ENCODE results near the gene PLCD3.
A peak's percentile ranks its signal among the peaks of the same experiment; 100 is the strongest.

Gene PLCD3

DNA sequence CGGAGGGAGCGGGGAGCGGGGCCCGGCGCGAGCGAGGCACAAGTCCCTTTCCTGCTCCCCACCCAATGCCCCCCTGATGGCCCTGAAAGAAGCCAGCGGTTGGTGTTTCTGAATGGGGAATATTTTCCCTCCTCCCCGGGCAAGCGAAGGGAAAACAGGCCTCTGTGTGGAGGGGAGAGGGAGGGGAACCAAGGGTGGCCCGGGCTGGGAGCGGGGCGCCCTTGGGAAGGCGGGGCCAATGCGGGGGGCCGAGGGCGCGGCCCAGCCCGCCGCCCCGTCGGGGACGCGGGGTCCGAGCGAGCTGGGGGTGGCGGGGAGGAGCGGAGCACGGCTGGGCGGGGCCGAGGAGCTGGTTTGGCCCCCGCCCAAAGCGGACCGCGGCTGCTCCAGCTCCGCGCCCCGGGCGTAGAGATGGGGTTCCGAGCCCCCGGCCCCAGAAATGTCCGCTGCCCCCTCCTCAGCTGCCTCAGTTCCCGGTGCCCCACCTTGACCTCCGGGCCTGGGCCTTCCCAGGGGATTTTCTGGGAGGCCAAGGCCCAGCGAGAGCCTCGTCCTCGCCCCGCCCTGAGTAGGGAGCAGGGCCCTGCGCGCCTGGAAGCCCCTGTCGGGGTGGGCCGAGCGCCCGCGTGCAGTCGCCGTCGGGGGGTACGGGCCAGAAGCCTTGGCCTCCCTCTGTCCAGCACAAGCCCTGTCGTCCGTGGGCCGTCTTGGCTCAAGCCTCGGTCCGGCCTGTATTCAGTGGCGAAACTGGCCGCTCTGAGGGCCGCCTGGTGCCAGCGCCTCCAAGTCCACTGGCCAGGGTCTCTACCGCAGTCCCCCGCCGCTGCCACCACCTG, 12.1 kb upstream of the PLCD3 start:
- no peaks in the 10 kb centered on the region for H3K9me3 Mint-ChIP-seq
- peak overlapping the region; percentile 61 to 80 (median 77) for H3K4me3 Mint-ChIP-seq
- peak overlapping the region; percentile 90 to 100 (median 95) for H3K27ac Mint-ChIP-seq
- H3K27me3 Mint-ChIP-seq (ENCODE audit: low read depth) = no peaks in the 10 kb centered on the region
- no peaks in the 10 kb centered on the region for H3K36me3 Mint-ChIP-seq (ENCODE audit: low read depth)
- TF ChIP-seq, protein P1, sequence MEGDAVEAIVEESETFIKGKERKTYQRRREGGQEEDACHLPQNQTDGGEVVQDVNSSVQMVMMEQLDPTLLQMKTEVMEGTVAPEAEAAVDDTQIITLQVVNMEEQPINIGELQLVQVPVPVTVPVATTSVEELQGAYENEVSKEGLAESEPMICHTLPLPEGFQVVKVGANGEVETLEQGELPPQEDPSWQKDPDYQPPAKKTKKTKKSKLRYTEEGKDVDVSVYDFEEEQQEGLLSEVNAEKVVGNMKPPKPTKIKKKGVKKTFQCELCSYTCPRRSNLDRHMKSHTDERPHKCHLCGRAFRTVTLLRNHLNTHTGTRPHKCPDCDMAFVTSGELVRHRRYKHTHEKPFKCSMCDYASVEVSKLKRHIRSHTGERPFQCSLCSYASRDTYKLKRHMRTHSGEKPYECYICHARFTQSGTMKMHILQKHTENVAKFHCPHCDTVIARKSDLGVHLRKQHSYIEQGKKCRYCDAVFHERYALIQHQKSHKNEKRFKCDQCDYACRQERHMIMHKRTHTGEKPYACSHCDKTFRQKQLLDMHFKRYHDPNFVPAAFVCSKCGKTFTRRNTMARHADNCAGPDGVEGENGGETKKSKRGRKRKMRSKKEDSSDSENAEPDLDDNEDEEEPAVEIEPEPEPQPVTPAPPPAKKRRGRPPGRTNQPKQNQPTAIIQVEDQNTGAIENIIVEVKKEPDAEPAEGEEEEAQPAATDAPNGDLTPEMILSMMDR (IDR thresholded peaks at IDR 0.05; ENCODE audit: unreplicated experiment in 3 of 3) = no peak
- H3K4me1 Mint-ChIP-seq = peaks cover 25% of the 10 kb centered on the region

DNA sequence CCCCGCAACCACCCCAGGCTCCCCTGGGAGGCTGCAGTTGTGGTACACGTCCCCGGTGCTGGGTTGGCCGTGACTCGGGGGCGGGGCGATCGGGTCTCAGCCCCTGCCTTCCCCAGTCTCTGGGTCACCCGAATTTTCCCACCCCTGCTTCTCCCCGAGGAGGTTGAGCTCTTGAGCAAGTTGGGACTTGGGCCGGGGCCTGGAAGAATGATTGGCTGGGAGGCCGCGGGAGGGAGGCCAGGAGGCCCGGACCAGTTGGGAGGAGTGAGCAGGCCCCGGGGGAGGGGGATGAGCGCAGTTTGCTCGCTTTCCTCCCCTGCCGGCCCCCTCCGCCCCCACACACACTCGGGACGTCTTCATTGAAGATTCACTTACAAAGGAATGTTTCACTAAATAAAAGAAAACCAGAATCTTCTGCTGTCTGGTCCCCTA, 11.5 kb upstream of the PLCD3 start:
- Mint-ChIP-seq H3K4me1 (peaks cover 28% of the 10 kb centered on the region), H3K9me3 (no peaks in the 10 kb centered on the region), H3K4me3 (peak overlapping the region; percentile 61 to 80 (median 77)), H3K27ac (peak overlapping the region; percentile 90 to 95 (median 93)), H3K27me3 (ENCODE audit: low read depth) (no peaks in the 10 kb centered on the region), H3K36me3 (ENCODE audit: low read depth) (no peaks in the 10 kb centered on the region)
- TF ChIP-seq, protein P1 (IDR thresholded peaks at IDR 0.05; ENCODE audit: unreplicated experiment in 3 of 3) = no peak

DNA sequence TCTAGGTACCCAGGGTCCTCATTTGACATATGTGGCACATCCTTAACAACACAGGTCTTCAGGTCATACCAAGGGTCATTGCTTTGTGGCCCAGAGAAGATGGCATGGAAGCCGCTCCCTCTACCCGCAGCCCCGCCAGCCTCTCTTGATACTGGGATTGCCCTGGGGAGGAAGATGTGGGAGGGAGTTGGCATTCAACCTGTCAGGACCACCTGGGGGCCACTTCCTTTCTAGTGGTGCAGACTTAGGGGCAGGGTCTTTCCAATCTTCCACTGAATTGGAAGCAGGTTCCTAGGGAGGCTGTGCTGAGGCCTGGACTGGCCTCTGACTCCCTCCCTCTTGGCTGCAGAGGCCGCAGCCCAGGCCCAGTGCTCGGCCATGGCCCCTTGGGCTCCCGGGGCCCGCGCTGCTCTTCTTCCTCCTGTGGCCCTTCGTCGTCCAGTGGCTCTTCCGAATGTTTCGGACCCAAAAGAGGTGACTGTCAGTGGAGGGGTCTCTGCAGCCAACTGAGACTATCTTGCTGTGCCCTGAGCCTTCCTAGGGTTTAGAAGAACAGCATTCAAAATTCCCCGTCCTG, 10.9 kb upstream of the PLCD3 start:
- H3K4me1 Mint-ChIP-seq = peaks cover 28% of the 10 kb centered on the region
- H3K27ac Mint-ChIP-seq = peak overlapping the region; percentile 90 to 95 (median 93)
- H3K36me3 Mint-ChIP-seq (ENCODE audit: low read depth) = no peaks in the 10 kb centered on the region
- no peaks in the 10 kb centered on the region for H3K27me3 Mint-ChIP-seq (ENCODE audit: low read depth)
- H3K9me3 Mint-ChIP-seq = no peaks in the 10 kb centered on the region
- TF ChIP-seq, protein P1 (IDR thresholded peaks at IDR 0.05; ENCODE audit: unreplicated experiment in 3 of 3) = no peak
- peak overlapping the region in 2 of 3 experiments; percentile 77 to 80 for H3K4me3 Mint-ChIP-seq

DNA sequence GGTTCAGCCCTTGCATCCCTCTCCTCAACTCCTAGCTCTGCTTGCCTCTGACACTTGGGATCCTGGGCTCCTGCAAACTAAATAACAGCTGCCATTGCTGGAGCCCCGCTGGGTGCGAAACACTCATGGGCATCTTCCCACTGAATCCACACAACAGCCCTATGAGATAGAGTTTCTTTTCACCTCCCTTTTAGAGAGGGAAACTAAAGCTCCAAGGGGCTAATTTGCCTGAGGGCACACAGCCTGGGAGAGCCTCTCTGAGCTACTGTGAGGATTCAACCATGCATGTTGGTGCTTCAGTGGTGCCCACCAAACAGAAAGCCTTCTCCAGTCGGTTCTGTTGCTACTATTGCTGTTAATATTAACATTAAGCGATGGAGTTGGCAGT, 7.2 kb upstream of the PLCD3 start:
- H3K36me3 Mint-ChIP-seq (ENCODE audit: low read depth) = no peaks in the 10 kb centered on the region
- TF ChIP-seq, protein P1 (IDR thresholded peaks at IDR 0.05; ENCODE audit: unreplicated experiment in 3 of 3) = no peak
- no peak overlapping the region for H3K27ac Mint-ChIP-seq
- H3K27me3 Mint-ChIP-seq (ENCODE audit: low read depth) = no peaks in the 10 kb centered on the region
- H3K4me3 Mint-ChIP-seq = peak overlapping the region in 1 of 3 experiments; percentile 24
- peaks cover 2% of the 10 kb centered on the region for H3K9me3 Mint-ChIP-seq
- peaks cover 11% of the 10 kb centered on the region for H3K4me1 Mint-ChIP-seq

DNA sequence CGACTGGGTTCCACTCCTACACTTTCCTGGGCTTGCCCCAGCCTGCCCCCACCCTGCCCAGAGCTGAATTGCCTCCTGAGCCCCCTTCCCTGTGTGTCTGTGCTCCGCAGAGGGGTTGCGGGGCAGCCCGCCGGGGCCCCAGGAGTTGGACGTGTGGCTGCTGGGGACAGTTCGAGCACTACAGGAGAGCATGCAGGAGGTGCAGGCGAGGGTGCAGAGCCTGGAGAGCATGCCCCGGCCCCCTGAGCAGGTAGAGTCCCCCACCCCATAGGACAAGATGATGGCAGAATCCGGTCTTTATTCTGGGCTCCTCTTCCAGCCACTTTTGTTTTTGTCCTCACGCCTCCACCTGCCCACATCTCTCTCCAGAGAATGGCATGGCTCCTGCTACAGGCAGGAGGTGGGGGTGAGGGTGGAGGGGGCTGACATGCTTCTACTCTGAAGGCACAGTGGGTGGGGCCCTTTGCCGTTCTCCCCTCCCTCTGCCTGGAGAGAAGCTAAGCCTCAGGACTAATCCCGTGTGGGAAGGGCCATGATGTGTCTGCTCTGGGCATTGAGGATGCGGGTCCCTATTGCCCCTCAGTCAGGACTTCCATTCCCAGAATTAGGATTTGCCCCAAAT, 6.7 kb upstream of the PLCD3 start:
- H3K27ac Mint-ChIP-seq = no peak overlapping the region
- H3K4me1 Mint-ChIP-seq = peaks cover 11% of the 10 kb centered on the region
- no peak overlapping the region for H3K4me3 Mint-ChIP-seq
- H3K36me3 Mint-ChIP-seq (ENCODE audit: low read depth) = no peaks in the 10 kb centered on the region
- H3K27me3 Mint-ChIP-seq (ENCODE audit: low read depth) = no peaks in the 10 kb centered on the region
- TF ChIP-seq, protein P1 (IDR thresholded peaks at IDR 0.05; ENCODE audit: unreplicated experiment in 3 of 3) = no peak
- H3K9me3 Mint-ChIP-seq = peaks cover 2% of the 10 kb centered on the region

All from nephron (organoid).